GM12801 (cell line): Measurements from ENCODE around the gene UNC80.

Experiments used
- CTCF ChIP-seq: IDR thresholded peaks from one replicate; pipeline ENCODE4 v1.5.1; 2011; ENCODE audit warnings: control low read depth; ENCODE audit not compliant: insufficient read length; ENCODE audit errors: extremely low read depth

The UNC80 gene

GRCh38 chr2:209943776-209944175, 172.1 kb downstream of the UNC80 start:
- TF ChIP-seq CTCF = no peak

GRCh38 chr2:209946539-209946938, 174.9 kb downstream of the UNC80 start:
- no peak for TF ChIP-seq CTCF

GRCh38 chr2:209956271-209956670, 184.6 kb downstream of the UNC80 start:
- no peak for TF ChIP-seq CTCF

- TF ChIP-seq CTCF = no peak
Observed at GRCh38 chr2:209958016-209958415, 186.4 kb downstream of the UNC80 start.

GRCh38 chr2:209960045-209960444, 188.4 kb downstream of the UNC80 start:
- TF ChIP-seq CTCF = no peak

GRCh38 chr2:209960676-209961630, 189.3 kb downstream of the UNC80 start:
- TF ChIP-seq CTCF = no peak

GRCh38 chr2:209965723-209966122, 194.1 kb downstream of the UNC80 start:
- no peak for TF ChIP-seq CTCF
